Vagina (tissue), 2 donors: ENCODE results near the gene ANXA6.

Experiments
- POLR2A ChIP-seq, 2 donors: fragments of 450-650 bp; IDR thresholded peaks; one replicate each; pipeline ENCODE4 v1.6.1; 2017; ENCODE audit warnings: antibody characterized with exemption in 2 of 2, mild to moderate bottlenecking in 2 of 2, moderate library complexity in 2 of 2
- POLR2AphosphoS5 ChIP-seq, 2 donors: sonication (generic); formaldehyde crosslinking; IDR thresholded peaks; one replicate each; pipeline ENCODE4 v1.9.0; 2017; ENCODE audit warnings: antibody characterized with exemption in 2 of 2, mild to moderate bottlenecking in 2 of 2, low read depth in 1 of 2; ENCODE audit not compliant: insufficient read depth in 1 of 2
- TF ChIP-seq, protein P1 (sequence below), 3 experiments: fragments of 450-650 bp in 2 of 3; fragments of 200-600 bp in 1 of 3; sonication (generic) in 1 of 3; IDR thresholded peaks; one replicate each; pipeline ENCODE4 v1.5.1; 2017 to 2019; ENCODE audit warnings: antibody characterized with exemption in 3 of 3, mild to moderate bottlenecking in 2 of 3, moderate library complexity in 2 of 3

DNA sequence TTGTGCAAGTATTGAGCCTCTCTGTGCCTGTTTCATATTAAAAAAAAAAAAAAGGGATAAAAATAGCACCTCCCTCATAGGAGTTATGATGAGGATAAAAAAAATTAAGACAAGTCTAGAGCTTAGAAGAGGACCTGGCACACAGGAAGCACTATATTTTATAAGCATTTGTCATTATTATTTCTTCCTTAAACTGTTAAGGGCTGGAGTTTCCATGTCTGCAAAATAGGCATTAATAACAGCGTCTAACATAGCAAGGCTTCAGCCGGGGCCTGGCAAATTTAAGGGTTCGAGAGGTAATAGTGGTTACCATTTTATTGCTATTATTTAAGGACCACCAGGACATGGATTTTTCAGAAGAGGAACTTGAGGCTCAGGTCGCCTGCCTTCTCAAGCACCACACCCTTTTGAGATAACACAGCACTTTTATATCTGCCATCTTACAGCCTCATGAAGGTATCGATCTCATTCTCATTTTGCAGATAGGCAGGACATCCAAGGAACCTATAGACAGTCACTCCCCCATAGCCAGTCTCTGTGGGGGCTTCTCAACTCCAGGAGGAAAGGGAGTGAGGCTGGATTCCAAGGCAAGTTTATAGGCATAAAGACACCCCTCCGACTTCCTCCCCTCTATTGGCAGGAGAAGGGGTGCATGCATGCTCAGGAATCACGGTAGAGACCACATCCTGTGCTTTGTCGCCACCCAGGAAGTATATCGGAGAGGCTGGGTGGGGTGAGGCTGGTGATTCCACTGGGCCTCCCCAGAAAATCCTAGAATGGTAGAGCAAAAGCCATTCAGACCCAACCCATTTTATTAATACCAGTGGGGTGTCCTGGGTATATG lies 2.4 kb downstream of the ANXA6 start:
- TF ChIP-seq, protein P1, sequence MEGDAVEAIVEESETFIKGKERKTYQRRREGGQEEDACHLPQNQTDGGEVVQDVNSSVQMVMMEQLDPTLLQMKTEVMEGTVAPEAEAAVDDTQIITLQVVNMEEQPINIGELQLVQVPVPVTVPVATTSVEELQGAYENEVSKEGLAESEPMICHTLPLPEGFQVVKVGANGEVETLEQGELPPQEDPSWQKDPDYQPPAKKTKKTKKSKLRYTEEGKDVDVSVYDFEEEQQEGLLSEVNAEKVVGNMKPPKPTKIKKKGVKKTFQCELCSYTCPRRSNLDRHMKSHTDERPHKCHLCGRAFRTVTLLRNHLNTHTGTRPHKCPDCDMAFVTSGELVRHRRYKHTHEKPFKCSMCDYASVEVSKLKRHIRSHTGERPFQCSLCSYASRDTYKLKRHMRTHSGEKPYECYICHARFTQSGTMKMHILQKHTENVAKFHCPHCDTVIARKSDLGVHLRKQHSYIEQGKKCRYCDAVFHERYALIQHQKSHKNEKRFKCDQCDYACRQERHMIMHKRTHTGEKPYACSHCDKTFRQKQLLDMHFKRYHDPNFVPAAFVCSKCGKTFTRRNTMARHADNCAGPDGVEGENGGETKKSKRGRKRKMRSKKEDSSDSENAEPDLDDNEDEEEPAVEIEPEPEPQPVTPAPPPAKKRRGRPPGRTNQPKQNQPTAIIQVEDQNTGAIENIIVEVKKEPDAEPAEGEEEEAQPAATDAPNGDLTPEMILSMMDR (IDR thresholded peaks at IDR 0.05) = no peak
- TF ChIP-seq POLR2A (IDR thresholded peaks at IDR 0.05) (no peak), POLR2AphosphoS5 (IDR thresholded peaks at IDR 0.05; ENCODE audit: insufficient read depth in 1 of 2, low read depth in 1 of 2) (no peak)
